Prostate gland (tissue), 2 donors: ENCODE measurements around the gene ZNF132.

Experiments used
- POLR2A ChIP-seq: fragments of 450-650 bp; IDR thresholded peaks from one replicate; pipeline ENCODE4 v1.6.1; 2016; ENCODE audit warnings: antibody characterized with exemption, mild to moderate bottlenecking
- TF ChIP-seq, protein P1 (sequence below), 4 experiments: fragments of 200-600 bp in 2 of 4; fragments of 450-650 bp in 2 of 4; sonication (generic) in 2 of 4; IDR thresholded peaks; 1 replicate in 3 of 4; 2 replicates in 1 of 4; pipeline ENCODE4 v1.5.1; 2016 to 2019; ENCODE audit warnings: antibody characterized with exemption in 4 of 4, mild to moderate bottlenecking in 2 of 4, moderate library complexity in 2 of 4

GRCh38 chr19:58386576-58387337 lies 53.2 kb downstream of the ZNF132 start, which contains the start of gene RPS5:
- TF ChIP-seq, protein P1, sequence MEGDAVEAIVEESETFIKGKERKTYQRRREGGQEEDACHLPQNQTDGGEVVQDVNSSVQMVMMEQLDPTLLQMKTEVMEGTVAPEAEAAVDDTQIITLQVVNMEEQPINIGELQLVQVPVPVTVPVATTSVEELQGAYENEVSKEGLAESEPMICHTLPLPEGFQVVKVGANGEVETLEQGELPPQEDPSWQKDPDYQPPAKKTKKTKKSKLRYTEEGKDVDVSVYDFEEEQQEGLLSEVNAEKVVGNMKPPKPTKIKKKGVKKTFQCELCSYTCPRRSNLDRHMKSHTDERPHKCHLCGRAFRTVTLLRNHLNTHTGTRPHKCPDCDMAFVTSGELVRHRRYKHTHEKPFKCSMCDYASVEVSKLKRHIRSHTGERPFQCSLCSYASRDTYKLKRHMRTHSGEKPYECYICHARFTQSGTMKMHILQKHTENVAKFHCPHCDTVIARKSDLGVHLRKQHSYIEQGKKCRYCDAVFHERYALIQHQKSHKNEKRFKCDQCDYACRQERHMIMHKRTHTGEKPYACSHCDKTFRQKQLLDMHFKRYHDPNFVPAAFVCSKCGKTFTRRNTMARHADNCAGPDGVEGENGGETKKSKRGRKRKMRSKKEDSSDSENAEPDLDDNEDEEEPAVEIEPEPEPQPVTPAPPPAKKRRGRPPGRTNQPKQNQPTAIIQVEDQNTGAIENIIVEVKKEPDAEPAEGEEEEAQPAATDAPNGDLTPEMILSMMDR (IDR thresholded peaks at IDR 0.05) = peak in 2 of 4 experiments; percentile 7 to 12
- peak; percentile 36 for TF ChIP-seq POLR2A
